WTC11 (cell line): ENCODE results near the gene ETV6. TPM values are rescaled to one million over a fixed set of nuclear protein-coding genes. Genes with fewer than 3 reads are reported as not detected.

Source experiments
- ATAC-seq: fragments of 200-7000 bp; cut with Tn5 transposase; 2 replicates; pipeline ENCODE4 v1.10.0; 2021; ENCODE audit warnings: mild to moderate bottlenecking, moderate library complexity
- CTCF ChIA-PET: fragments of 300-600 bp; sonication (Branson Sonifier 250); formaldehyde crosslinking; loops from one replicate; lab custom pipeline; 2021; ENCODE audit warnings: antibody characterized with exemption; lab: Charles Lee
- POLR2A ChIA-PET: fragments of 350-600 bp; sonication (Branson Sonifier 250); formaldehyde crosslinking; loops from one replicate; lab custom pipeline; 2021; ENCODE audit warnings: antibody characterized with exemption; lab: Charles Lee
- DNase-seq: peaks from one replicate; pipeline ENCODE4 v3.0.0; 2021; ENCODE audit warnings: low spot score
- H3K27ac Mint-ChIP-seq: 2 replicates; pipeline ENCODE4 v1.8.0; 2021; ENCODE audit warnings: mixed read lengths
- H3K27me3 Mint-ChIP-seq: 2 replicates; pipeline ENCODE4 v1.8.0; 2021; ENCODE audit warnings: low read depth, mild to moderate bottlenecking, moderate library complexity, mixed read lengths
- H3K36me3 Mint-ChIP-seq: 2 replicates; pipeline ENCODE4 v1.8.0; 2021; ENCODE audit warnings: mixed read lengths
- H3K4me1 Mint-ChIP-seq: 2 replicates; pipeline ENCODE4 v1.8.0; 2022; ENCODE audit warnings: mixed read lengths
- H3K4me3 Mint-ChIP-seq: 2 replicates; pipeline ENCODE4 v1.8.0; 2021; ENCODE audit warnings: mild to moderate bottlenecking, moderate library complexity, mixed read lengths
- H3K9me3 Mint-ChIP-seq: 2 replicates; pipeline ENCODE4 v1.8.0; 2021; ENCODE audit warnings: mixed read lengths
- AR ChIP-seq: fragments of 250-450 bp; sonication (Bioruptor Pico); IDR thresholded peaks from 2 replicates; pipeline ENCODE4 v1.9.0; 2021; ENCODE audit warnings: mild to moderate bottlenecking
- ARID4B ChIP-seq: sonication (generic); formaldehyde crosslinking; IDR thresholded peaks from 2 replicates; pipeline ENCODE4 v1.8.0; 2023; ENCODE audit warnings: missing genetic modification reagents, mild to moderate bottlenecking, borderline replicate concordance
- ATF1 ChIP-seq: sonication (generic); formaldehyde crosslinking; IDR thresholded peaks from 2 replicates; pipeline ENCODE4 v1.8.1; 2023; ENCODE audit warnings: mild to moderate bottlenecking, moderate library complexity, missing genetic modification reagents
- CBFB ChIP-seq: sonication (generic); formaldehyde crosslinking; IDR thresholded peaks from 2 replicates; pipeline ENCODE4 v1.8.1; 2022; ENCODE audit warnings: mild to moderate bottlenecking, low read depth, missing genetic modification reagents
- CDX4 ChIP-seq: fragments of 250-450 bp; sonication (Bioruptor Pico); IDR thresholded peaks from 2 replicates; pipeline ENCODE4 v1.9.0; 2021; ENCODE audit warnings: moderate library complexity, mild to moderate bottlenecking, inconsistent platforms, borderline replicate concordance
- E2F4 ChIP-seq: sonication (generic); formaldehyde crosslinking; IDR thresholded peaks from 2 replicates; pipeline ENCODE4 v1.8.1; 2022; ENCODE audit warnings: low read depth, mild to moderate bottlenecking, moderate library complexity, missing genetic modification reagents, borderline replicate concordance
- ETV6 ChIP-seq: sonication (generic); formaldehyde crosslinking; IDR thresholded peaks from 2 replicates; pipeline ENCODE4 v1.8.1; 2022; ENCODE audit warnings: mild to moderate bottlenecking, missing genetic modification reagents
- JAZF1 ChIP-seq: fragments of 250-450 bp; sonication (Bioruptor Pico); IDR thresholded peaks from 2 replicates; pipeline ENCODE4 v1.9.0; 2021; ENCODE audit warnings: moderate library complexity, mild to moderate bottlenecking, inconsistent platforms
- MLX ChIP-seq: sonication (generic); formaldehyde crosslinking; IDR thresholded peaks from 2 replicates; pipeline ENCODE4 v1.8.1; 2023; ENCODE audit warnings: mild to moderate bottlenecking, missing genetic modification reagents, moderate library complexity
- MYBL2 ChIP-seq: sonication (generic); formaldehyde crosslinking; IDR thresholded peaks from 2 replicates; pipeline ENCODE4 v1.8.1; 2023; ENCODE audit warnings: mild to moderate bottlenecking, moderate library complexity, missing genetic modification reagents
- SMAD3 ChIP-seq: sonication (generic); formaldehyde crosslinking; IDR thresholded peaks from 2 replicates; pipeline ENCODE4 v1.8.0; 2022; ENCODE audit warnings: missing genetic modification reagents, mild to moderate bottlenecking, borderline replicate concordance
- SMAD4 ChIP-seq: sonication (generic); formaldehyde crosslinking; IDR thresholded peaks from 2 replicates; pipeline ENCODE4 v1.8.0; 2022; ENCODE audit warnings: mild to moderate bottlenecking, missing genetic modification reagents
- TEAD1 ChIP-seq: sonication (generic); formaldehyde crosslinking; IDR thresholded peaks from 2 replicates; pipeline ENCODE4 v1.8.0; 2022; ENCODE audit warnings: mild to moderate bottlenecking, missing genetic modification reagents
- TEAD4 ChIP-seq: sonication (generic); formaldehyde crosslinking; IDR thresholded peaks from 2 replicates; pipeline ENCODE4 v1.8.0; 2022; ENCODE audit warnings: mild to moderate bottlenecking, missing genetic modification reagents
- TP53 ChIP-seq: sonication (generic); formaldehyde crosslinking; IDR thresholded peaks from 2 replicates; pipeline ENCODE4 v1.8.1; 2023; ENCODE audit warnings: mild to moderate bottlenecking, missing genetic modification reagents
- ZNF263 ChIP-seq: sonication (generic); formaldehyde crosslinking; IDR thresholded peaks from 2 replicates; pipeline ENCODE4 v1.8.1; 2022; ENCODE audit warnings: low read depth, mild to moderate bottlenecking, moderate library complexity, missing genetic modification reagents
- total RNA-seq: library from RNA; stranded (reverse); gene quantifications from 3 replicates; pipeline ENCODE4 v1.2.3, GENCODE V29; 2021

The ETV6 gene
- total RNA-seq, 1 experiment from 2014 or later = 23.5 TPM

- H3K36me3 Mint-ChIP-seq = no peaks in the 10 kb centered on the region
- no peak for TF ChIP-seq CBFB (CRISPR knock-in tag)
- no peak for TF ChIP-seq CDX4 (CRISPR knock-in tag)
- no peak for TF ChIP-seq E2F4 (CRISPR knock-in tag)
- TF ChIP-seq ETV6 = no peak
- TF ChIP-seq ZNF263 (CRISPR knock-in tag) = no peak
- no peak for TF ChIP-seq SMAD4 (CRISPR knock-in tag)
- TF ChIP-seq SMAD3 = no peak
- no peak for TF ChIP-seq TP53 (CRISPR knock-in tag)
- no peak for TF ChIP-seq AR (CRISPR knock-in tag)
- TF ChIP-seq JAZF1 (CRISPR knock-in tag) = no peak
- no peak for TF ChIP-seq TEAD4 (CRISPR knock-in tag)
- no peak for TF ChIP-seq TEAD1 (CRISPR knock-in tag)
- TF ChIP-seq ATF1 (CRISPR knock-in tag) = no peak
- TF ChIP-seq MYBL2 (CRISPR knock-in tag) = no peak
- no peak for TF ChIP-seq ARID4B (CRISPR knock-in tag)
- TF ChIP-seq, all 79 proteins: peak for 0
- no peak for DNase-seq
- Mint-ChIP-seq H3K27me3 (no peaks in the 10 kb centered on the region), H3K4me3 (no peak overlapping the region), H3K27ac (0 out of 2 replicates have a peak overlapping the region, but pooled peaks have one; percentile 8), H3K4me1 (peaks cover 22% of the 10 kb centered on the region), H3K9me3 (no peaks in the 10 kb centered on the region)
- POLR2A ChIA-PET = no interaction called here
- ATAC-seq = no peak
- CTCF ChIA-PET = interaction anchor here (0.8 to 1.0 kb wide), 2 partner anchors 129 to 323 kb away, joined by 3 to 4 read pairs; no protein-coding TSS in a partner anchor
Observed at GRCh38 chr12:11710431-11710830, 61.0 kb downstream of the ETV6 start.

GRCh38 chr12:11710906-11711305, 61.4 kb downstream of the ETV6 start:
- no peak for ATAC-seq
- Mint-ChIP-seq H3K4me3 (no peak overlapping the region), H3K36me3 (no peaks in the 10 kb centered on the region), H3K27me3 (no peaks in the 10 kb centered on the region), H3K4me1 (peaks cover 18% of the 10 kb centered on the region), H3K9me3 (no peaks in the 10 kb centered on the region), H3K27ac (no peak overlapping the region; the same call in 1 of the 2 replicates)
- POLR2A ChIA-PET = no interaction called here
- CTCF ChIA-PET = interaction anchor here (0.8 to 1.0 kb wide), 2 partner anchors 130 to 322 kb away, joined by 3 to 4 read pairs; no protein-coding TSS in a partner anchor
- no peak for DNase-seq
- no peak for TF ChIP-seq MLX
